Body of pancreas (tissue), 4 donors: ENCODE measurements around the gene CDKN3. TPM values are rescaled to one million over a fixed set of nuclear protein-coding genes. Genes with fewer than 3 reads are reported as not detected.
"Not testable (repeated sequence)": the region's sequence is repeated elsewhere in the genome, so short reads cannot be mapped to it uniquely, and the experiment has no call there.

Experiments used
- ATAC-seq: fragments of 150-250 bp; one replicate; pipeline ENCODE4 v1.9.1; 2016
- DNase-seq, 4 donors: peaks; one replicate each; pipeline ENCODE4 v3.0.0-alpha.2; 2019
- H3K27ac ChIP-seq, 4 donors: fragments of 200-600 bp; sonication (generic); 1 replicate in 3 of 4; 2 replicates in 1 of 4; pipeline versions ENCODE4 v1.5.1 to v1.6.1; 2016 to 2019; ENCODE audit warnings: mild to moderate bottlenecking in 1 of 4, mixed read lengths in 1 of 4, moderate library complexity in 1 of 4
- H3K27me3 ChIP-seq, 2 donors: fragments of 200-600 bp; sonication (generic); one replicate each; pipeline ENCODE4 v1.6.0; 2016; ENCODE audit warnings: mild to moderate bottlenecking in 1 of 2
- H3K36me3 ChIP-seq, 2 donors: fragments of 200-600 bp; sonication (generic); replicated peaks in 1 of 2; 2 replicates each; pipeline ENCODE4 v1.5.1; 2016; ENCODE audit warnings: low read depth in 2 of 2; ENCODE audit not compliant: insufficient read depth in 1 of 2
- H3K4me1 ChIP-seq: fragments of 200-600 bp; sonication (generic); one replicate; pipeline ENCODE4 v1.6.0; 2016
- H3K4me3 ChIP-seq, 2 donors: fragments of 200-600 bp; sonication (generic); 1 replicate in 1 of 2; 2 replicates in 1 of 2; pipeline ENCODE4 v1.5.1; 2016 to 2019
- H3K9me3 ChIP-seq, 3 donors: fragments of 200-600 bp; sonication (generic); 1 replicate in 2 of 3; 2 replicates in 1 of 3; pipeline ENCODE4 v1.5.1; 2016
- CTCF ChIP-seq, 7 experiments: fragments of 450-650 bp in 4 of 7; fragments of 200-600 bp in 3 of 7; sonication (generic) in 3 of 7; IDR thresholded peaks; one replicate each; pipeline ENCODE4 v1.5.1; 2016 to 2019; ENCODE audit warnings: antibody characterized with exemption in 7 of 7
- POLR2A ChIP-seq, 3 donors: fragments of 450-650 bp; IDR thresholded peaks; one replicate each; pipeline ENCODE4 v1.6.1; 2016; ENCODE audit warnings: antibody characterized with exemption in 3 of 3, mild to moderate bottlenecking in 2 of 3
- WGBS, 2 donors: methylation state at CpG; one replicate each; pipeline ENCODE4 v1.1.5; 2017; 5-methylcytosine and 5-hydroxymethylcytosine counted together
- intact Hi-C: fragments of 100-400 bp; cut with DNase I; formaldehyde crosslinking; loops from one replicate; pipeline ENCODE4 v1.15.1; 2023
- total RNA-seq, 2 donors: library from RNA; depleted of rRNA; stranded (reverse); fragments of >200 nt; gene quantifications; one replicate each; pipeline ENCODE4 v1.1.0, GENCODE V29; 2016

Gene CDKN3
- total RNA-seq, 2 donors from 2014 or later: not detected

- WGBS, 2 donors: 80 to 86% methylated on average over 2 of the region's 2 CpGs
- H3K36me3 ChIP-seq: no peaks in the 10 kb centered on the region
- peaks cover 17% of the 10 kb centered on the region for H3K4me1 ChIP-seq
- DNase-seq (no peak), ATAC-seq (no peak)
- no peak overlapping the region for H3K4me3 ChIP-seq
- no peaks in the 10 kb centered on the region for H3K9me3 ChIP-seq
- H3K27ac ChIP-seq: no peak overlapping the region
- TF ChIP-seq POLR2A (IDR thresholded peaks at IDR 0.05) (no peak), CTCF (IDR thresholded peaks at IDR 0.05) (no peak)
- no peaks in the 10 kb centered on the region for H3K27me3 ChIP-seq
- intact Hi-C loops: no loop called here
Observed at GRCh38 chr14:54369343-54369742, 27.5 kb upstream of the CDKN3 start.

GRCh38 chr14:54370323-54371198 is 26.2 kb upstream of the CDKN3 start:
- intact Hi-C loops: no loop called here
- DNase-seq (no peak), ATAC-seq (no peak)
- H3K27ac ChIP-seq: no peak overlapping the region
- no peaks in the 10 kb centered on the region for H3K36me3 ChIP-seq
- TF ChIP-seq CTCF (IDR thresholded peaks at IDR 0.05): no peak
- TF ChIP-seq POLR2A (IDR thresholded peaks at IDR 0.05): no peak
- 66 to 69% methylated on average over 11 of the region's 11 CpGs for WGBS, 2 donors
- no peaks in the 10 kb centered on the region for H3K9me3 ChIP-seq
- H3K4me3 ChIP-seq: no peak overlapping the region
- no peaks in the 10 kb centered on the region for H3K27me3 ChIP-seq
- peaks cover 7% of the 10 kb centered on the region for H3K4me1 ChIP-seq

- no peaks in the 10 kb centered on the region for H3K9me3 ChIP-seq
- TF ChIP-seq POLR2A (IDR thresholded peaks at IDR 0.05) (no peak), CTCF (IDR thresholded peaks at IDR 0.05) (no peak)
- DNase-seq: no peak
- no peaks in the 10 kb centered on the region for H3K4me1 ChIP-seq
- no peaks in the 10 kb centered on the region for H3K27me3 ChIP-seq
- intact Hi-C loops: no loop called here
- H3K36me3 ChIP-seq: no peaks in the 10 kb centered on the region
- 52 to 56% methylated on average over 7 of the region's 7 CpGs for WGBS, 2 donors
- ATAC-seq: no peak
- H3K4me3 ChIP-seq: no peak overlapping the region
- no peak overlapping the region for H3K27ac ChIP-seq
Observed at GRCh38 chr14:54374117-54374884, 22.5 kb upstream of the CDKN3 start.

- H3K36me3 ChIP-seq: no peaks in the 10 kb centered on the region
- H3K4me1 ChIP-seq: no peaks in the 10 kb centered on the region
- no peaks in the 10 kb centered on the region for H3K27me3 ChIP-seq
- H3K4me3 ChIP-seq: no peak overlapping the region
- TF ChIP-seq POLR2A (IDR thresholded peaks at IDR 0.05) (no peak), CTCF (IDR thresholded peaks at IDR 0.05) (no peak)
- no peak for DNase-seq
- H3K9me3 ChIP-seq: no peaks in the 10 kb centered on the region
- intact Hi-C loops: no loop called here
- 54 to 71% methylated on average over 7 of the region's 7 CpGs for WGBS, 2 donors
- H3K27ac ChIP-seq: no peak overlapping the region
- no peak for ATAC-seq
Observed at GRCh38 chr14:54377501-54377900, 19.3 kb upstream of the CDKN3 start.

- 66 to 68% methylated on average over 5 of the region's 5 CpGs for WGBS, 2 donors
- H3K4me1 ChIP-seq, H3K27me3 ChIP-seq, H3K4me3 ChIP-seq, DNase-seq, H3K27ac ChIP-seq, ATAC-seq, intact Hi-C loops, H3K36me3 ChIP-seq, H3K9me3 ChIP-seq: not testable (repeated sequence)
Observed at GRCh38 chr14:54378893-54379292, 17.9 kb upstream of the CDKN3 start.

GRCh38 chr14:54380558-54380957 is 16.2 kb upstream of the CDKN3 start:
- intact Hi-C loops, H3K27ac ChIP-seq, ATAC-seq, H3K27me3 ChIP-seq, DNase-seq, H3K4me1 ChIP-seq, H3K9me3 ChIP-seq, H3K4me3 ChIP-seq, H3K36me3 ChIP-seq: not testable (repeated sequence)
- 59 to 82% methylated on average over 3 of the region's 3 CpGs for WGBS, 2 donors
